HG03521 (cell line): ENCODE results near the gene ADGRV1.

Experiments used
- ATAC-seq: cut with Tn5 transposase; IDR thresholded peaks from one replicate; pipeline ENCODE4 v1.9.1; 2021; ENCODE audit warnings: mild to moderate bottlenecking, moderate library complexity; ENCODE audit not compliant: unreplicated experiment

The ADGRV1 gene

DNA sequence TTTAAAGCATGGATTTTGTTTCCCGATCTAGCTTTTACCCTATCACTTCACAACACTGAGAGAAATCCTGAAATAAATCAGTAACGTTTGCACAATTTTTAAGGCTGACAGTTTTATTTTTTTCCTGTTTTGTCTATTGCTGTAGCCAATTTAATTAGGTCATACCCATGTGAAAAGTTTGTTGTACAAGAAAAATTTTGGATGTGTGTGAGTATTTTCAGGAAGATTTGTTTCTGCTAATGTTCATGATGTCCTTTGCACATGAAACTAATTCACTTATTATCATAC, 586.7 kb downstream of the ADGRV1 start:
- no peak for ATAC-seq

DNA sequence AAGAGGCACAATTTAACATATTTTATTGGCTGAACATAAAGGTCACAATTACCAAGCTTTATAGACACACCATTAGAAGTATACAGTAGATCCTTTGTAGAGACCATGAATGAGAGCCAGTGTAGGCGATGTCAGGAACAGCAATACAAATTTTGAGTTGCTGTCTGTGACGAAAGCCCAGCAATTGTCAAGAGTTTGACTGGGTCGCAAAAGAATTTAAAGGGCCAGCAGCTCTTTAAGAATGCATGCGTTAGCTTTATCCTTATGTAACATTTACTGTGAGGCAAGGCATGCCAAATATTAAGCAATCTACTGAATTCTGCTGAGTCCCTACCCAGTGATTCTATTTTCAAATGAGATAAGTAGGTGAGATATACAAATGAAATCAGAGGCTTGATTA, 587.6 kb downstream of the ADGRV1 start:
- ATAC-seq, result no peak

DNA sequence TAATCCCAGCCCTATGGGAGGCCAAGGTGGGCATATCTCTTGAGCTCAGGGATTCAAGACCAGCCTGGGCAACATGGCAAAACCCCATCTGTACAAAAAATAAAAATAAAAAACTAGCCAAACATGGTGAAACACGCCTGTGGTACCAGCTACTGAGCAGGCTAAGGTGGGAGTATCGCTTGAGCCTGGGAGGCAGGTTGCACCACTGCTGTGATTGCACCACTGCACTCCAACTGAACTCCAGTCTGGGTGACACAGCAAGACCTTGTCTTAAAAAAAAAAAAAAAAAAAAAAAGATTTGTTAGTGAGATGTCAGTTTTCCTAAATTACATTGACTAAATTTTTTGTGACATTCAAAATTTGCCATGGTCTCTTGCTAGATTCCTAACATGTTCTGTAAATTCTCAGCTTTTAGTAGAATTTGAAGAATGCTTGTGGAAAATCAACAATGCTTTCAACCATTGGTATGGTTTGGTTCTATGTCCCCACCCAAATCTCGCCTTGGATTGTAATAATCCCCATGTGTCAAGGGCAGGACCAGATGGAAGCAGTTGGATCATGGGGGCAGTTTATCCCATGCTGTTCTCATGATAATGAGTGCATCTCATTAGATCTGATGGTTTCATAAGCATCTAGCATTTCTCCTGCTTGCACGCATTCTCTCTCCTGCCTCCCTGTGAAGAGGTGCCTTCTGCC, 588.5 kb downstream of the ADGRV1 start:
- ATAC-seq, result no peak

DNA sequence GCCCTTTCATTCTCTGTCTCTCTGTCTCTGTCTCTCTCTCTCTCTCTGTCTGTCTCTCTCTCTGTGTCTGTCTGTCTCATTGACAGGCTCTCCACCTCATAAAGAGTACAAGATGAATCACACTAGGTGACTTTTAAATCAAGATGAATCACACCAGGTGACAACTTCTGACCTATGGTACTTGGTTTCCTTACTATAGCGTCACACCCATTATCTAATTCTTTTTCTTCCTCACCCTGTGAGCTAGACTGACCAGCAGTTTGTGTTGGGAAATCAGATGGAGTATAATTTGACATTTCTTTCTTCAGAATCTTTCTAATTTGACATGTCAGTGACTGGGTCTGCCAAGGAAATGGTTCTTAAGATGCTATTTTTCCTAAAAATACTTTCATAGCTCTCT, 591.6 kb downstream of the ADGRV1 start:
- ATAC-seq, result no peak

DNA sequence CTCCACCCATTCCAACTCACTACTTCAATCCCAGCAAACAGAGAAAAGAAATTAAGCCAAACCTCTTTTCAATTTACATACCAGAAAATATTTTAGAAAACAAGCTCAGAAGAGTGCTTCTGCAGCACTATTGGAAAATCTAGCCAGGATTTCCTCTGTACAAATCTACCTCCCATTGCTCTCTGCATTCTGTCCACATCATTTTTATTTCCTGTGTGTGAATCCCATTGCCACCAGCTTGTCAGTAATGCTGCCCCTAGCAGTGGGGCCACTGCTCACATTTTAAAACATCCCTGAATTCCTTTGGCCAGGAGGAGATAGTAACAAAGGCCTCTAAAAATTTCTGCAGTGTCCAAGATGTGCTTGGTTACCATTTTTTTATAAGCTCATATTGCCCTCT, 592.0 kb downstream of the ADGRV1 start:
- no peak for ATAC-seq

DNA sequence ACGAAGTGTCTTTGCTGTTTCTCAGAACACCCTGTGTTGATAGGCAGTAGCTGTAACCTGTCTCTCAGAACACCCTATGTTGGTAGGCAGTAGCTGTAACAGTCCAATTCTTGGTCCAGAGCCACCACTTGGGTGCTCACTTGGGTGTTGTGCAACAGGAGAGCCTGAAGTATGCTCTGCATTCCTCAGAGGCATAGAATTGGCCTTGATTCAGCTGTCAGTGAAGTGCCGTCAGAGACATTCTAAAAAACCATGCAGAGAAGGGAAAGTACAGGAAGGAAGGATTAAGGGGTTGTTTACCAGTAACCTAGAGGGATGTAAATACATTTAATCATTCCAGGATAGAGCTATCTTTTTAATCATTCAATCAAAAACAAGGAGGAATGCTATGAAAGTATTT, 593.4 kb downstream of the ADGRV1 start:
- ATAC-seq, result no peak

DNA sequence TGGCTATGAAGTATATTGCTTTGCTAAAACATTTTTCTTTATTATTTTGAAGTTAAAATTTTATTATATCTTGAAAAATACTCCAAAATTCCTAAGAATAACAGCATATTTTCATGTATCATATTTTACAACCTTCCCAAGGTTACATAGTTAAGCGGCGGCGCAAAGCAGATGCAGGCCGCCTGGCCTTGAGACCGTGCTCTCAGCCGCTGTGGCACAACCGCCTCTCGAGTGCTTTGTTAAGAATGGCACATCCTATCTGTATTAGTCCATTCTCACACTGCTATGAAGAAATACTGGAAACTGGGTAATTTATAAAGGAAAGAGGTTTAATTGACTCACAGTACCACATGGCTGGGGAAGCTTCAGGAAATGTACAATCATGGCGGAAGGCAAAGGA, 595.7 kb downstream of the ADGRV1 start:
- ATAC-seq, result no peak

DNA sequence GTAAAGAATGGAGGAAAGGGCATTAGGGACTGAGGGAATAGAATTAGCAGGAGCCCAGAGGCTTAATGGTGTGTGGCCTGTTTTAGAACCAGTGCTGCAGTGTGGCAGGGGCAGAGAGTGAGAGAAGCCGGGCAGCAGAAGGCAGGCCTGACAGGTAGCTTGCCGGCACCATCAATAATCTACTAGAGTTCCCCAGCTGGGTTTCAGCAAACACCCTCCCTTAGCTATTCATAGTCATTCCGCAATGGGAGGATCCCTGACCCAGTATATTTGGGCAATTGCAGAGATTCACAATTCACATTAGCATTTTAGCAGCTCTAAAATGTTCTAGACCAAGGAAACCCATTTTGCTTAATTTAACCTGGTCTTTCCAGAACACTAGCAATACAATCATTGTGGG, 596.7 kb downstream of the ADGRV1 start:
- no peak for ATAC-seq

DNA sequence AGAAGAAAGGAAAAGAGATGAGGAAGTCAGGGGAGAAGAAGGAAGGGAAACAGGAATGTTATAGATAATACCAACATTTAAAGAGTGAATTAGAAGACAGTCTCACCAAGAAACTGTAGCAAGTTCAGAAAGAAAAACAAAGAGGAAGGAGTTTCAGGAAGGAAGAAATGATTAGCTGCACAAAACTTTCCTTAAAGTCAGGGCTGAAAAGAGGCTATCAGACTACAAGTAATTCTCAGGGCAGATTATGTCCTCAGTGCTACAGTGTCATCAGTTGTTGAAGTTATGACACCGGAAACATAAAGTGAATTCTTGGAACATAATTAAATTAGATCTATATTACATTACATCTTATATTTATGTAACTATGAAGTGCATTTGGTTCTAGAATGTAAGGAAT, 597.6 kb downstream of the ADGRV1 start:
- no peak for ATAC-seq

DNA sequence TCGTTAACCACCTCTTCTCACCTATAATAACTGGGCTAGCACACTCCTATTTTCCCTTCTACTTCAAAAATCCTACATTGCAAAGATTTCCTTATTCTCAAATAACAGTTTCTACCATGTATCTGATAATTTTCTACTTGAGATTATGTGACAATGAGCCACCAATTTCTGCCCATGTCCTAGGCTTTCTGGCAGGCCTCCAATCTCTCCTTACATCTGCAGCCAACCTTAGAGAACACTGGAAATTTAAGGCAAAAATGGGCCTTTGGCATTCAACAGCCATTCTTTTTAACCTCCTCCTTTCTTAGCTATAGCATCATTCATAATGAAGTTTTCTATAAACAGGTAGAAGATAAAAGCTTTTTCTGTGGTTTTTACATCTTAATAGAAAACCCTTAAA, 599.4 kb downstream of the ADGRV1 start:
- ATAC-seq, result no peak

DNA sequence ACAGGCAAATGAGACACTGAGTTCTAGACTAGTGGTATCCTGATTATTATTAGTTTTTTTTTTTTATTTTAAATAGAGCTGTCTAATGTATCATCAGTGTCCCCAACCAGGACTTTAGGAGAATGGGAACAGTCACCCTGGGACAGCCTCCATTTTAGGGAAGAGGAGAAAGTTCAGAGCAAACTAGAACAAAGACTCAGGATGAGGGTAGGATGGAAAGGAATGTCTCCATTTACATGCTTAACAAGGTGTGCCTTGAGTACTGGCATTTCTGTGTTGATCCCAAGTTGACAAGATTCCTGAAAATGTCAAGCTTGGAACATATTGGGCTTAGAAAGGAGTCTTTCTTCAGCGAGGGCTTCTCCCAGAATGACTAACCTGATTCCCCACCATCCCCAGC, 601.0 kb downstream of the ADGRV1 start:
- ATAC-seq, result no peak

DNA sequence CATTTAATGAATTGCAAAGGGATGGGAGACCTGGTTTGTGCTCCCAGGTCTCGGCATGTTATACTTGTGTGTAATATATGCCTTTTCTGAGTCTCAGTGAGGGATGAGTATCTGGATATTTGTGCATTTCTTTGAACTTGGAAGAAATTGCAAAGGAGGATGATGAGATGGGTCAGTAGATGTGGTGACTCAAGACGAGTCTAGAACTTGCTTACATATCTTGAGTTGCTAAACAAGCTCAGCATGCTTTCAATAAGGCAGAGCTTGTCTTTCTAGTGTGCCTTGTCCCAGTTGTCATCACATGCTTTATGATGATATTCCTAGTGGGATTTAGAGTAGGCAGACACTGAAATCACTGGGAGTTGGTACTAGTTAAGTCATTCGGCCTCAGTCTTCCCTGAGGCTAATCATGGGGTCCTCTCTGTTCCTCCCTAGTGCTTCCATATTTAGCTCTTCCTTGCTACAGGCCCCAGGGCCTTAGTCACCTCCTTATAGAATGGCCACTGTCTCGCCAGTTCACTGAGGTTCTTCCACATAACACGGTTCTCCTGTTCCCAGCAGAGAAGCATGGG, 602.2 kb downstream of the ADGRV1 start:
- ATAC-seq, result no peak

DNA sequence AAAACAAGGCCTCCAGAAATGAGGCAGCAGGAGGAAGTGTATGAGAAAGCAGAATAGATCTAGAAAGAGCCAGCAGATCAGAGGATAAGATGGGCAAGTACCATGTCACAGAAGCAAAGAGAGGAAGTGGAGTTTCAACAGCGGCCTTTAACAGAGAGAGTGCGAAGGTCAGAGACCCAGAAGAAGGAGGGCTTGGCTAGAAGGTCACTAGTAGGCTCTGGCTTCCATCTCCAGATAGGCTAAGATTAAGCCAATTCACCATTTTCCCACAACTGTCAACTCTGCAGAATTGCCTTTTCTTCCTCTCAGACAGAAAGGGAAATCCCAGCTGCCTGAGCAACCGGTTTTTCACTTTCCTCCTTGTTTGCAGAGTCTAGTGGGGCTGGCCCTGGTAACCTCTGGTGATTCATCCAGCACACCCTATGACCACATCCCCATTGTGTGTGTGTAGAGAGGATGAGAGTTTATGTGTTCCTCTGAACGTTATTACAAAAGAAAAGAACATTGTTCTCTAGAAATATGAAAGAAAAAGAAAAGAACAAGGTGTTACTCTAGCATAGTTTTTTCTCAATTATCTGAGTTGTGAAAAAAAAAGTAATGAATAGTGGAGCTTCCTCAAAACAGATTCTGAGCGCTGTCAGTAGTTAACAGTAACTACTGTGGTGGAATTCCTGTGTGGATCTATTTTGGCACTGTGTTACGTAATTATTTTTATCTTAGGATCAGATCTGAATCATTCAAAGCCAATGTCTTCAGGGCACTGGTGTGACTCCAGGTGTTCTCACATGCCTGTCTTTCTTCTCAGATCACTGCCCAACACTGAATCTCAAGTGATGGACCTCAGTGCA, 604.2 kb downstream of the ADGRV1 start:
- ATAC-seq, result peak; percentile 96

DNA sequence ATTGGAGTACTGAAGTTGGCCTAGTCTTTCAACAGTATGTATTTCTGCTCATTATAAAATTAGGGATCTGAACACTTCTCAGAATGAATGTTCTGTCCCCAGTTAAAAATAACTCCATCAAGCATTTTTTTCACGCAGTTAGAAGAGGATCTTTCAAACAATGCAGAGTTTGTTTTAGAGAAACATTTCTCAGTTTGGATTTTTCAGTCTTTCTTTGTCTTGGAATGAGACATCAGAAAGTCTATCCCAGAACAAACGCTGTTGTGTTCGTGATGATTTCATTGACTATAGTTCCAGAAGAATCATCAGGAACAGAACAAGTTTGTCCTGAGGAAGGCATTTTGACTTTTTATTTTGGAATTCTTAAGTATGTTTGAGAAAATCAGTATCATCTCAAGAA, 605.8 kb downstream of the ADGRV1 start:
- ATAC-seq, result no peak

DNA sequence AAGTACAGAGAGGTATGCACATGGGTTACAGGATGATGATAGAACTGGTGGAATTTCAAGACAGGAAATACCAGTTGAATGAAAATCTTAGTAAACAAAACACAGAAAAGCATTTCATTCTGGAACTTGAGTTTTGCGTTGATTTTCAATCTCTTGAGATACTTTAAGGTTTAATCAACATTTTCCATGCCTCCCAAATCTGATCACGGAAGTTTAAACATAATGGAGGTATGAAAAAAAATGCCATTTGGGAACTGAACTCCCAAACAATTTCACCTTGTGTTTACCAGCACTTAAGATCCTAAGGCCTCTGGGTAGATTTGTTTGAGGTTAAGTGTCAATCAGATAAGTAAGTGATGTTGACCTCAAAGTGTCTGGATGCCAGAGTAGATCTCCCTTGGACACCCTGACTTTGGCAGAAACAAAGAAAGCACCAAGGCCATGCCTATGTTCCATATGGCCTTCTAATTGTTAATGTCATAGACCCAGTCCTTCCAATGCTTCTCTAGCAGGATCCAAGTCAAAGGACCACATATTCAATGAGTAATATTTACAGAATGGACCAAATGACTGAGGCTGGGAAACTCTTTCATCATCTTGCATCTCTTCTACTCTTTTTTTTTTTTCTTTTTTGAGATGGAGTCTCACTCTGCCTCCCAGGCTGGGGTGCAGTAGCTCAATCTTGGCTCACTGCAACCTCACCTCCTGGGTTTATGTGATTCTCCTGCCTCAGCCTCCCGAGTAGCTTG, 607.6 kb downstream of the ADGRV1 start:
- no peak for ATAC-seq

DNA sequence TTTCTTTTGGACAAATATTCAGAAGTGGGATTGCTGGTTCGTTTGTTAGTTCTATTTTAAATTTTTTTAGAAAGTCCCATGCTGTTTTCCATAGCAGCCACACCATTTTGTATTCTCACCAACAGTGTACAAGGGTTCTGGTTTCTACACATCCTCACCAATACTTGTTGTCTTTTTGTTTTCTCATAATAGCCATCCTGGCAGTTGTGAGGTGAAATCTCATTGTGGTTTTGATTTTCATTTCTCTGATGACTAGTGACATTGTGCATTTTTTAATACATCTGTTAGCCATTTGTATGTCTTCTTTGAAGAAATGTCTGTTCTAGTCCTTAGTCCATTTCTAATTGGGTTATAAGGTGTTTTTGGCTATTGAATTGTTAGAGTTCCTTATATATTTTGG, 610.3 kb downstream of the ADGRV1 start:
- ATAC-seq, result no peak

DNA sequence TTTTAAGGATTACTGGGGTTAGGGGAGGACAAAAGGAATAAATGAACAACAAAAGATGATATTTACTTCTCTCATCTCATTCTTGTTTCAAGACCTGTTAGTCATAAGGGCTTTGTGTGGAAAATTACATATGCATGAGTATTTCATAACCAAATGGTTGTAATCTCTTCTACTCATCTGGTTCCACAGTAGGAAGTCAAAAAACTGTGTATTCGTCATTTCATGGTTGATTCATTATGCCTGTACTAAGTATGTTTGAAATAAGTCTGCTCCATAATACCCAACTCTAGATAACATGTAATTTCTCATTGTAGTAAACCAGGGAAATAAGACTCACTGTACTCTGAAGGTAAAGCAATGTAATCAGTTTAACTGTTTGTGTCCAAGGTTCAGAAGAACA, 611.7 kb downstream of the ADGRV1 start:
- ATAC-seq, result no peak

DNA sequence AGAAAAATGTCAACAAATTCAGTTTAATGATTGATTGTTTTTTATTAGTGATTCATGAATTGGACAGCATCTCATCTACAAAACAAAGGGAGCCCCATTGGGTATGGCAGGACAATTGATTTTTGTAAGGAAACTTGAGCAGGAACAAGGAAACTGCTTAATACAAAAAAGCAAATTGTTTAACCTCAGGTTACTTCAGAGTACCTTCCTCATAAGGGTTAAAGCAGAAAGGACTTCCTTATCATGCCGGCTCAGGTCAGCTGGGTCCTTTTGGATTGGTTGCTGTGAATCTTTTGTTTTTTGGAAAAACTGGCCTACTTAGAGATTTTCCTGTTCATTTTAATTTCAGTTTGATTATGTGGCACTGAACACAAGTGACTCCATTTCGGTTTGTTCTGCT, 612.7 kb downstream of the ADGRV1 start:
- no peak for ATAC-seq

DNA sequence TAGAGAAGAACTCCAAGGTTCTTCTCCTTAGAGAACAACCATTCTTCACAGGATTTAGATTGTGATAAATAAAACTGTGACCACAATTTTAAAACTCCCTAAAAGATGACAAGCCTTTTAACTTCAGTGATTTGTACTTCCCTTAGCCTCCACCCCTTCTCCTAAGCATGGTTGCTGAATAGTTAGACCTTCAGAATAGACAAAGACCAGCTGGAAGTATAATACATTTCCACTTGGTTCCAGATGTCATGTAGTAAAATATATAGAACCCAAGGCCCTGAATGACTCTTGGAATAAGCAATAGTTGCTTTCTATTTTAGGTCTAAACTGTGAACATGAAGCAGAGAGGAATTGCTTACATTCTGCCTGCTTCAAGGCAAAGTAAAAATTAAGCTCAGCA, 615.8 kb downstream of the ADGRV1 start:
- no peak for ATAC-seq

DNA sequence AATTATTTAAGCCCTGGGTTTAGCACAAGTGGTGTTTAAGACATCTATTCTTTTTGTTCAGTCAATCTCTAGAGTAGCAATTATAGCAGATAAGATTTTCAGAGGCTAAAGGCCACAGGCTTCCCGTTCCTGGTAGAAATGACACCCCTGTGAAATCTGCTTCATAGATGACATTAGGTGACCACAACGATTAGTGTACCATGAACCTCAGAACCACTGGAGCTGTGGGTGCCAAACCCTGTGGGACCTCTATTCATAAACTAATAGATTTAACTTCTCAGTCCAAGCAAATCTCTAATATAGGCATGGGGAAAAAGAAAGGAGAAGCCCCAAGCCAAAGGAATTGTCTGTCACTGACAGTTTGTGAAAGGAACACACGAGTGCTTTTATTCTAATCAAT, 617.1 kb downstream of the ADGRV1 start:
- ATAC-seq, result no peak

DNA sequence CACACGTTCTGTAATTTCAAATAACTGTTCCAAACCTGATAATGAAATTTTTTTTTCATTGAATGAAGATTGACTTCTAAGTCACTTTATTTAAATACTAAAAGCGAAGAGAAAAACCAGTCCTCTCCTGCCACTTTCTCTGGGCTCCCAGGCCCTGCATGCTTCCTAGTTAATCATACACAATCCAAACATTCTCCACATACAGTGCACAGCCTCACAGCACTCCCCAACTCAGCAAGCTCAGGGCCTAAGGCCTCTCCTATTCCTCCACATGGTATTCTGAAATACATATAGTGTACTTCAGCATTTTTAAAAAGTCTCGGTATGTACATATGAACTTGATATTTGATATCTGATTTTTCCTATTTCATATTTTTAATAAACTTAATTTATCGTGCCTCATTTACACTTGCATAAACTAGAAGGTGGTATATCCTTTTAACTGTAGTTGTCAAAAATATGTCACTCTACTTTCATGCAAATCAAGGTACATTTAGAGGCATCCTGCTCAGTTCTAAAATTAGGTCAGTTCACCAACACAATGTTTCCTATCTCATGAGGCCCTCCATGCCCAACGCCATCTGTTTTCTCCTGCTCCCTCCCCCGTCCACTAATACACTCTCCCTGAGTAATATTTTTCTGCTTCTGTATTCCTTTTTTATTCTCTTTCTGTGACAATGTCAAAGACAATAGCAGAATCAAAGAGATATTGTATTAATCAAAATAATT, 617.9 kb downstream of the ADGRV1 start:
- no peak for ATAC-seq
